H1 (cell line): ENCODE data around the gene PSMB4.

ENCODE experiments used
- CTCF ChIP-seq, 3 experiments: IDR thresholded peaks; 1 replicate in 2 of 3; 2 replicates in 1 of 3; pipeline versions ENCODE4 v1.5.1 to v1.6.1; 2011; ENCODE audit warnings: low read length in 3 of 3, mild to moderate bottlenecking in 3 of 3, inconsistent platforms in 2 of 3, low read depth in 1 of 3, moderate library complexity in 1 of 3; ENCODE audit not compliant: insufficient read depth in 1 of 3; ENCODE audit errors: control extremely low read depth in 1 of 3
- RAD21 ChIP-seq, 2 experiments: IDR thresholded peaks in 1 of 2; conservative IDR thresholded peaks in 1 of 2; 2 replicates each; pipeline ENCODE4 v1.6.1; 2011; ENCODE audit warnings: low read depth in 2 of 2, low read length in 2 of 2, improper control_type of control experiment in 1 of 2, inconsistent platforms in 1 of 2, mild to moderate bottlenecking in 1 of 2, moderate library complexity in 1 of 2

GRCh38 chr1:151416231-151416630 lies 16.9 kb downstream of the PSMB4 start:
- no peak for TF ChIP-seq CTCF (IDR thresholded peaks at IDR 0.05; ENCODE audit: control extremely low read depth in 1 of 3, insufficient read depth in 1 of 3, low read depth in 1 of 3, low read length in 3 of 3)
- TF ChIP-seq RAD21 (IDR thresholded peaks at IDR 0.05 in 1 of 2, conservative IDR thresholded peaks at IDR 0.05 in 1 of 2; ENCODE audit: low read depth in 2 of 2, low read length in 2 of 2), result no peak
